Stimulated activated CD4-positive, alpha-beta T cell treated with anti-CD3 and anti-CD28 coated beads, Interleukin-12 subunit alpha, Interleukin-12 subunit beta, amount 100 ng/mL, for 4 hours (primary cell): Measurements from ENCODE around the gene DSG4.

ENCODE experiments used
- DNase-seq: peaks from one replicate; pipeline ENCODE4 v3.0.0-alpha.2; 2020

DSG4 gene

DNA sequence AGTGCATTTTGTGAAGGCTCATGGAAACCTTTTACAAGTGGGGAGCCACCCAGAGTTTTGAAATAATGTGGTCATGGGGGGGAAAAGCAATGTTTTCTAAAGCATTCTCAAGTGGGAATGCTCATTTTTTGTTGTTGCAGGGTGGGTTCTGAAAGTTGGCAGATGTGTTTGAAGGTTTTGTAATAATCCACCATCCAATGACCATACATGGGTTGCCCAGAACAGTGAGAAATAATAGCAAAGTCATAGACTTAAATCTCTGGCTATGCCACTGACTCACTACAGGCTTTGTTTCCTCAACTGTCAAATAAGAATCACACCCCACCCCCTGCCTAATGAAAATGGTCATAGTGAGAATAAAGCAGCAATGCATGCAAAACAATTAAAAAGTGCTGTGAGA lies 73.8 kb downstream of the DSG4 start:
- no peak for DNase-seq

DNA sequence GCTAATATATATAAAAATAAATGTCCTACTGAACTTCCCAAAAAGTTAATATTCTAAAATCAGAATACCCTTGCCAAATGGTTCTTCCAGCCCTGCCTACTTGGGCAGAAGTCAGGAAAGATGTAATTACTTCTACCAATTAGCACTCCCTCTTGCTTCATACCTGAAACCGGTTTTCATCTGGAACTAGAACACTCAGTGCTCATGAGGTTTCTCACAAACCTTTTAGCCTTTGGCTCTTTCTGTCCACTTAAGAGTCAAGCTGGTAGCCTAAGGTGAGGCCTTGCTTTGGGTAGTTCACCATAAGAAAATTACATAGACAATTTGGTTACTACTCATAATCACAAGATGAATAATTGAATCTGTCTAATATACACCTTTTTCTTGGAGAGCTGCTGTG lies 75.0 kb downstream of the DSG4 start:
- DNase-seq, result no peak

DNA sequence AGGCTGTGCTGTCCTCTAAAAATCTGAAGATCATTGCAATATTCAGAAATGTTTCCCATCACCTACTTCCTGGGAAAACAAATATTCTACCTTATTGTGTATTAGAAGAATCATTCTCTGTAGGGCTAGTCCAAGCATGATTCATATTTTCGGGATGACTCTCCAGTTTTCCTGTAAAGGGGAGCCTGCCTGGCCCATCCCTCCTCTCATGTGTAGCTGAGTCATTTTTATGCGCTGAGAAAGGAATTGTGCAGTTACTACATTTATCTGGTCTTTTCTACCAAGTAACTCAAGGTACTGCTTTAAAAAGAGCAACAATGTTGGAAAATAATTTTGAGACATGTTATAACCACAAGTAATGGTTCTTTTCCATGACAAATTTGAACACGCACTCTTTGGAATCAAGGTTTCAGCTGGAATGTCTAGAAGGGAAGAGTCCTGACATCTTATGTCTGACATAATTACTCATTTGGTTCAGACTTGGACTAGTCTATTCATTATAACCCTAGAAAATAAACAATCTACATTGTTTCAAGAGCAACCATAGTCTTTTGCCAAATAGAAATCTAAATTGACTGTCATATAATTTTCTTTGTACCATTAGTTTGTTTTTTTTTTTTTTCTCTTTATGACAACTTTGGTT lies 77.6 kb downstream of the DSG4 start:
- DNase-seq, result no peak
